Ovary (tissue), 10 donors: Measurements from ENCODE around the gene FBXO39. TPM values are rescaled to one million over a fixed set of nuclear protein-coding genes. Genes with fewer than 3 reads are reported as not detected.
"Not testable (repeated sequence)": the region's sequence is repeated elsewhere in the genome, so short reads cannot be mapped to it uniquely, and the experiment has no call there.

ENCODE experiments used
- DNase-seq, 5 donors: peaks; one replicate each; pipeline ENCODE4 v3.0.0-alpha.2; 2019 to 2020
- H3K27ac ChIP-seq, 2 donors: fragments of 200-600 bp; one replicate each; pipeline versions ENCODE4 v1.5.1 to v1.8.0; 2019 to 2022
- H3K27me3 ChIP-seq: fragments of 200-600 bp; one replicate; pipeline ENCODE4 v1.8.0; 2022
- H3K36me3 ChIP-seq: fragments of 200-600 bp; sonication (generic); one replicate; pipeline ENCODE4 v1.5.1; 2019
- H3K4me1 ChIP-seq: one replicate; pipeline ENCODE4 v1.8.1; 2013; ENCODE audit warnings: mild to moderate bottlenecking, moderate library complexity; ENCODE audit not compliant: insufficient read depth
- H3K4me3 ChIP-seq: fragments of 200-600 bp; sonication (generic); one replicate; pipeline ENCODE4 v1.5.1; 2017
- H3K9me3 ChIP-seq, 2 donors: fragments of 200-600 bp in 1 of 2; sonication (generic) in 1 of 2; one replicate each; pipeline versions ENCODE4 v1.5.1 to v1.8.1; 2013 to 2019; ENCODE audit warnings: mild to moderate bottlenecking in 1 of 2, moderate library complexity in 1 of 2
- CTCF ChIP-seq, 3 donors: fragments of 450-650 bp in 2 of 3; fragments of 200-600 bp in 1 of 3; IDR thresholded peaks; one replicate each; pipeline versions ENCODE4 v1.5.1 to v1.8.0; 2016 to 2022; ENCODE audit warnings: antibody characterized with exemption in 3 of 3, mild to moderate bottlenecking in 1 of 3
- EP300 ChIP-seq: sonication (generic); formaldehyde crosslinking; IDR thresholded peaks from one replicate; pipeline ENCODE4 v1.6.1; 2017; ENCODE audit warnings: antibody characterized with exemption
- POLR2A ChIP-seq: fragments of 450-650 bp; IDR thresholded peaks from one replicate; pipeline ENCODE4 v1.6.1; 2017; ENCODE audit warnings: antibody characterized with exemption, mild to moderate bottlenecking, moderate library complexity
- WGBS, 3 donors: extraction: QIAGEN DNeasy Blood & Tissue Kit in 1 of 3; methylation state at CpG; one replicate each; pipeline versions ENCODE4 v1.1.5 to v1.1.7; 2013 to 2017; 5-methylcytosine and 5-hydroxymethylcytosine counted together
- intact Hi-C, 4 donors: fragments of 100-400 bp; cut with DNase I; formaldehyde crosslinking; loops; one replicate each; pipeline versions ENCODE4 v1.11.0 to v1.15.1; 2022 to 2023
- long read RNA-seq, 3 donors: library from polyadenylated mRNA in 2 of 3; unstranded in 2 of 3; transcript quantifications; one replicate each; pipeline ENCODE4 v2.0.0 and lab custom pipeline, GENCODE V29; 2021 to 2026
- polyA plus RNA-seq, 2 donors: library from polyadenylated mRNA; stranded (reverse); fragments of 200-250 nt in 1 of 2; fragments of 350-450 nt in 1 of 2; fragmentation: Illumina TruSeq in 1 of 2; extraction: RNeasy Lipid Tissue Mini Kit (QIAGEN cat#74804) in 1 of 2; gene quantifications; one replicate each; pipeline ENCODE4 v1.2.3, GENCODE V29; 2013 to 2014
- total RNA-seq, 7 donors: library from RNA; depleted of rRNA in 2 of 7; stranded (reverse); fragments of >200 nt in 2 of 7; fragmentation: NEBNext Ultra II Directional in 3 of 7; extraction: Animal tissue kit (Norgen Biotek cat#: 25700) in 3 of 7; gene quantifications; one replicate each; pipeline versions ENCODE4 v1.1.0 to v1.2.4, GENCODE V29; 2016 to 2023
- donor health status: DM: no; HTN: no; CAD: no; lungs with moderate emphysema.
- donor health status: DM: no; HTN: no; CAD: no.
- donor health status: Bipolar disorder and iron deficiency.
- donor health status: DM: yes; HTN: yes; CAD: no.
- donor health status: DM: no; HTN: no; CAD: no.
- donor health status: DM: yes; HTN: yes; CAD: no.

Gene FBXO39
- total RNA-seq (1 to 10 TPM in 3 of 7 donors, under 1 TPM in 4; 0.11 to 2.4 (median 0.81) TPM), polyA plus RNA-seq (1 to 10 TPM in 1 of 2 donors, under 1 TPM in 1; 0.88 to 1.2 TPM)
- long read RNA-seq, donor 1, partial matches to known transcripts, result 0 of 1 reads
- long read RNA-seq, donor 1, other reads (novel, unspliced or antisense), result 1 of 1 reads
- long read RNA-seq, donor 2, result 0 reads
- long read RNA-seq, donor 3, result 0 reads

DNA sequence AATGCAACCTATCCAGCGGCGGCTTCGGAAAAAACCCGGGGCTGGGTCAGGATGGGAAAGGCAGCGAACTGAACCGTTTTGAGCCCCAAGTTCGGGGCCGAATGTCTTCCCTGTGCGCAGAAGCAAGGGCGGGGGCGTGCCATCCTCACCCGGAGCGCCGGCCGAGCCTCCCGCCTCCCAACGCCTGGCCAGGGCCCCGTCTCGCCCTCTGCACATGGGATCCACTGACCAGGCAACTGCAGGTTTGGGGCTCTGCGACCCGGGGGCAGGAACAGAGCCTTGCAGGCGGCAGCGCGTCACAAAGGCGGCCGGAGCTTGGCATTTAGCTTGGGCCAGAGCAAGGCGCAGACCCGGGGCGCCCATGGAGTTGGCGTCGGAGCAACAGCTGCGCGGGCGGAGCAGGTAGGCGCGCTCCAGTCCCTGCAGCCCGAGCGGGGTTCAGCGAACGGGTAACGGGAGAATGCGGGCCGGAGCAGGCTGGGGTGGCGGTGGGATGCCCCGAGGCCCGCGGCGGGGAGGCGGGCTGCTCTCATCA lies at the start of gene FBXO39:
FBXO39 (plus strand) TSS at position 345 of the 535 bp plus-strand sequence. CDS start 3,654 bp downstream, outside the sequence.
- TF ChIP-seq EP300 (no peak), CTCF (IDR thresholded peaks at IDR 0.05) (no peak)
- Histone ChIP-seq H3K4me3 (no peak within 1 kb of the TSS), H3K36me3 (peaks cover 6% of the 10 kb centered on the region), H3K27ac (no peak within 1 kb of the TSS), H3K4me1 (peaks cover 2% of the 10 kb centered on the region), H3K9me3 (peaks cover 0 to 13% of the 10 kb centered on the region in 2 donors), H3K27me3 (no peaks in the 10 kb centered on the region)
- intact Hi-C loops, result no loop called here
- 1 to 5% (median 2%) methylated on average over 46 to 49 of the region's 49 CpGs for WGBS, 3 donors
- peak in 3 of 5 donors; percentile 19 to 52 (median 37) for DNase-seq

DNA sequence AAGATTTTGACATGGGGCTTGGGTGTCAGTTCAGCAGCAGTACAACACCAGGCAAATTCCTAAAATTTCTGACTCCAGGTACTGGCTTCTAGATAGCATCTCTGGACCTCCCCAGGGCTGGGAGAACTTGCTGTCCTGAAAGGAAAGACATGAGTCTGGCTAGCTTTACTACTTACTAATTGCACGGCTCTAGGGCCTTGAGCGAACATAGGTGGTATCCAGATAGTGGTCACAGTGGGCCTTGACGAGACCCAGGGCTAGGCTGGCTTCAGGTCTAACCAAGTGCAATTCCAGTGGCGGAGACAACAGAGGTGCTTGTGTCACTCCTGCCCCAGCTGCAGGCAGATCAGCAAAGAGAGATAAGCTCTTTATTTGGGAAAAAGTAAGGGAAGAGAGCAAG lies 46.5 kb upstream of the FBXO39 start:
- no peak for DNase-seq
- WGBS, 3 donors, result 62 to 88% (median 78%) methylated on average over 4 of the region's 4 CpGs
- TF ChIP-seq POLR2A, result no peak
- no peak for TF ChIP-seq EP300
- TF ChIP-seq CTCF (IDR thresholded peaks at IDR 0.05), result no peak
- no peaks in the 10 kb centered on the region for H3K4me1 ChIP-seq
- no peaks in the 10 kb centered on the region for H3K9me3 ChIP-seq
- no peaks in the 10 kb centered on the region for H3K27me3 ChIP-seq
- intact Hi-C loops, result no loop called here
- no peak overlapping the region for H3K27ac ChIP-seq
- H3K4me3 ChIP-seq, result no peak overlapping the region
- H3K36me3 ChIP-seq, result no peaks in the 10 kb centered on the region

GRCh38 chr17:6746665-6747064 lies 29.4 kb upstream of the FBXO39 start:
- intact Hi-C loops, H3K4me1 ChIP-seq, H3K4me3 ChIP-seq, H3K27me3 ChIP-seq, H3K9me3 ChIP-seq, H3K27ac ChIP-seq, H3K36me3 ChIP-seq, DNase-seq: not testable (repeated sequence)
- WGBS, 3 donors, result 93 to 94% (median 94%) methylated on average over 6 of the region's 6 CpGs

DNA sequence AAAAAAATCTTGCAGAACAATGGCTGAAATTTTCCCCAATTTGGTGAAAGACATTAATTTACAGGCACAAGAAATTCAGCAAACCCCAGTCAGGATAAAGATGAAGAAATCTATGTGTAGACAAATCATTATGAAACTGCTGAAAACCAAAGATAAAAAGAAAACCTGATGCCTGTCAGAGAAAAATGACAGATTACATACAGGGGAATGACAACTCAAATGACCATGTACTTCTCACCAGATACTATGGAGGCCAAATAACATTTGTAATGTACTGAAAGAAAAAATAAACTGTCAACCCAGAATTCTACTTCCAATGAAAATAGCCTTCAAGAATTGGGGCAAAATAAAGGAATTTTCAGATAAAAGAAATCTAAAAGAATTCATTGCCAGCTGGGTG lies 27.4 kb upstream of the FBXO39 start:
- Histone ChIP-seq H3K4me1 (peaks cover 15% of the 10 kb centered on the region), H3K4me3 (no peak overlapping the region), H3K27me3 (no peaks in the 10 kb centered on the region), H3K36me3 (no peaks in the 10 kb centered on the region), H3K9me3 (no peaks in the 10 kb centered on the region), H3K27ac (no peak overlapping the region)
- no peak for DNase-seq
- TF ChIP-seq CTCF (IDR thresholded peaks at IDR 0.05) (no peak), POLR2A (no peak)
- intact Hi-C loops, result no loop called here

DNA sequence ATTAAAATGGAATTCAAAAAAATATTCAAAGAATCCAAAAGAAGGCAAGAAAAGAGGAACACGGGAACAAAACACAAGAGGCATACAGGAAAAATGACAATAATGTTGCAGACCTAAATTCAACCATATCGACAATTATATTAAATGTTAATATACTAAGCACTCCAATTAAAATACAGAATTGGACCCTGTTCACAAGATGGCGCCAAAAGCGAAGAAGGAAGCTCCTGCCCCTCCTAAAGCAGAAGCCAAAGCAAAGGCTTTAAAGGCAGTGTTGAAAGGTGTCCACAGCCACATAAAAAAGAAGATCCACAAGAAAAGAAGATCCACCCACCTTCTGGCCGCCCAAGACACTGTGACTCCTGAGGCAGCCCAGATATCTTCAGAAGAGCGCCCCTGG lies 26.5 kb upstream of the FBXO39 start:
- Histone ChIP-seq H3K9me3 (no peaks in the 10 kb centered on the region), H3K4me1 (peaks cover 18% of the 10 kb centered on the region), H3K36me3 (no peaks in the 10 kb centered on the region), H3K27me3 (no peaks in the 10 kb centered on the region), H3K4me3 (no peak overlapping the region), H3K27ac (no peak overlapping the region)
- intact Hi-C loops, result no loop called here
- DNase-seq, result no peak
- WGBS, 3 donors, result 89 to 95% (median 91%) methylated on average over 6 of the region's 6 CpGs
- TF ChIP-seq POLR2A, result no peak
- no peak for TF ChIP-seq EP300
- TF ChIP-seq CTCF (IDR thresholded peaks at IDR 0.05), result no peak
